HEK293T (cell line): Measurements from ENCODE around the gene ANKS1B.

Experiments
- CTCF ChIA-PET: fragments of 350-600 bp; formaldehyde crosslinking; extraction: SDS; loops from one replicate; lab custom pipeline; 2021; ENCODE audit warnings: antibody characterized with exemption, inconsistent platforms; lab: Yijun Ruan, JAX
- POLR2A ChIA-PET: fragments of 350-600 bp; formaldehyde crosslinking; extraction: SDS; loops from one replicate; lab custom pipeline; 2020; ENCODE audit warnings: antibody characterized with exemption, inconsistent platforms; lab: Yijun Ruan, JAX
- DNase-seq: peaks from one replicate; pipeline ENCODE4 v3.0.0; 2012; ENCODE audit warnings: mixed read lengths; ENCODE audit errors: extremely low spot score
- ARNT ChIP-seq: fragments of 450-650 bp; IDR thresholded peaks from 2 replicates; pipeline ENCODE4 v1.6.1; 2017; ENCODE audit warnings: mild to moderate bottlenecking
- BHLHE40 ChIP-seq: fragments of 450-650 bp; IDR thresholded peaks from 2 replicates; pipeline ENCODE4 v1.6.1; 2016; ENCODE audit warnings: mild to moderate bottlenecking, moderate library complexity, borderline replicate concordance
- CTBP1 ChIP-seq: fragments of 450-650 bp; IDR thresholded peaks from 2 replicates; pipeline ENCODE4 v1.6.1; 2016; ENCODE audit warnings: borderline replicate concordance
- ELF4 ChIP-seq: fragments of 450-650 bp; IDR thresholded peaks from 2 replicates; pipeline ENCODE4 v1.6.1; 2017; ENCODE audit warnings: antibody characterized with exemption
- FOXA1 ChIP-seq: fragments of 450-650 bp; IDR thresholded peaks from 2 replicates; pipeline ENCODE4 v1.6.1; 2016; ENCODE audit warnings: mild to moderate bottlenecking
- FOXK2 ChIP-seq: fragments of 450-650 bp; IDR thresholded peaks from 2 replicates; pipeline ENCODE4 v1.6.1; 2016; ENCODE audit warnings: mild to moderate bottlenecking
- FOXM1 ChIP-seq: fragments of 450-650 bp; IDR thresholded peaks from 2 replicates; pipeline ENCODE4 v1.6.1; 2017; ENCODE audit warnings: mild to moderate bottlenecking, borderline replicate concordance
- HDGF ChIP-seq: fragments of 450-650 bp; IDR thresholded peaks from 2 replicates; pipeline ENCODE4 v1.6.1; 2017; ENCODE audit warnings: antibody characterized with exemption, borderline replicate concordance
- L3MBTL2 ChIP-seq: fragments of 450-650 bp; conservative IDR thresholded peaks from 2 replicates; pipeline ENCODE4 v1.6.1; 2016; ENCODE audit warnings: mild to moderate bottlenecking
- LEF1 ChIP-seq: fragments of 450-650 bp; IDR thresholded peaks from 2 replicates; pipeline ENCODE4 v1.6.1; 2017; ENCODE audit warnings: mild to moderate bottlenecking, borderline replicate concordance
- NFRKB ChIP-seq: fragments of 450-650 bp; IDR thresholded peaks from 2 replicates; pipeline ENCODE4 v1.6.1; 2016; ENCODE audit warnings: mild to moderate bottlenecking, moderate library complexity
- PKNOX1 ChIP-seq: fragments of 450-650 bp; IDR thresholded peaks from 2 replicates; pipeline ENCODE4 v1.6.1; 2016
- SP1 ChIP-seq: fragments of 450-650 bp; IDR thresholded peaks from 2 replicates; pipeline ENCODE4 v1.6.1; 2017
- SUZ12 ChIP-seq: fragments of 450-650 bp; IDR thresholded peaks from 2 replicates; pipeline ENCODE4 v1.6.1; 2016; ENCODE audit warnings: mild to moderate bottlenecking
- TARDBP ChIP-seq: fragments of 450-650 bp; IDR thresholded peaks from 2 replicates; pipeline ENCODE4 v1.6.1; 2016
- ZNF384 ChIP-seq: fragments of 450-650 bp; IDR thresholded peaks from 2 replicates; pipeline ENCODE4 v1.6.1; 2016

Gene ANKS1B

GRCh38 chr12:99758997-99759396 lies 225.7 kb downstream of the ANKS1B start:
- DNase-seq = no peak
- TF ChIP-seq HDGF (no peak), NFRKB (no peak), LEF1 (no peak), ARNT (no peak), ZNF384 (no peak), FOXM1 (no peak), PKNOX1 (no peak), SP1 (no peak), FOXK2 (no peak), TARDBP (no peak), L3MBTL2 (no peak), SUZ12 (no peak), FOXA1 (no peak), CTBP1 (no peak), ELF4 (no peak), BHLHE40 (no peak)
- POLR2A ChIA-PET = no interaction called here
- CTCF ChIA-PET = no interaction called here

- no peak for TF ChIP-seq L3MBTL2
- no peak for TF ChIP-seq ELF4
- no peak for TF ChIP-seq NFRKB
- no peak for TF ChIP-seq TARDBP
- TF ChIP-seq ARNT = no peak
- TF ChIP-seq PKNOX1 = no peak
- no peak for TF ChIP-seq LEF1
- no peak for TF ChIP-seq FOXA1
- TF ChIP-seq HDGF = no peak
- TF ChIP-seq SUZ12 = no peak
- no peak for TF ChIP-seq SP1
- no peak for TF ChIP-seq CTBP1
- TF ChIP-seq FOXK2 = no peak
- no peak for TF ChIP-seq ZNF384
- no peak for TF ChIP-seq FOXM1
- no peak for TF ChIP-seq BHLHE40
- CTCF ChIA-PET = no interaction called here
- DNase-seq = no peak
- POLR2A ChIA-PET = no interaction called here
These were observed 232.0 kb downstream of the ANKS1B start for GRCh38 chr12:99752740-99753139.

GRCh38 chr12:99746538-99746937 lies 238.2 kb downstream of the ANKS1B start:
- peak; percentile 6 for DNase-seq
- POLR2A ChIA-PET = no interaction called here
- TF ChIP-seq SUZ12 (no peak), L3MBTL2 (no peak), NFRKB (no peak), FOXA1 (no peak), ARNT (no peak), LEF1 (no peak), TARDBP (no peak), SP1 (no peak), FOXM1 (no peak)
- CTCF ChIA-PET = no interaction called here

- ChIA-PET CTCF (no interaction called here), POLR2A (no interaction called here)
- no peak for DNase-seq
- TF ChIP-seq L3MBTL2 (no peak), ARNT (no peak), LEF1 (no peak), NFRKB (no peak), FOXK2 (no peak), ZNF384 (no peak), CTBP1 (no peak), FOXM1 (no peak), SUZ12 (no peak), ELF4 (no peak), HDGF (no peak), FOXA1 (no peak), BHLHE40 (no peak), SP1 (no peak), PKNOX1 (no peak), TARDBP (no peak)
These were observed 238.8 kb downstream of the ANKS1B start for GRCh38 chr12:99745895-99746294.

GRCh38 chr12:99745121-99745520 lies 239.6 kb downstream of the ANKS1B start:
- DNase-seq = no peak
- POLR2A ChIA-PET = no interaction called here
- CTCF ChIA-PET = no interaction called here
- TF ChIP-seq ELF4 = no peak
- no peak for TF ChIP-seq L3MBTL2
- no peak for TF ChIP-seq TARDBP
- TF ChIP-seq PKNOX1 = no peak
- no peak for TF ChIP-seq ZNF384

GRCh38 chr12:99736760-99737269 lies 247.9 kb downstream of the ANKS1B start:
- no peak for TF ChIP-seq BHLHE40
- no peak for TF ChIP-seq CTBP1
- TF ChIP-seq SP1 = no peak
- TF ChIP-seq TARDBP = no peak
- TF ChIP-seq ZNF384 = no peak
- CTCF ChIA-PET = no interaction called here
- no peak for DNase-seq
- POLR2A ChIA-PET = no interaction called here
